HUDEP-2 (cell line): ENCODE measurements around the gene CNGB1.
"Not testable (repeated sequence)": the region's sequence is repeated elsewhere in the genome, so short reads cannot be mapped to it uniquely, and the experiment has no call there.

Experiments used
- DNase-seq, 76 experiments: peaks; one replicate each; lab custom pipeline; 2025; ENCODE audit not compliant: unreplicated experiment in 76 of 76; lab: John Stamatoyannopoulos, UW

Gene CNGB1

GRCh38 chr16:57892447-57893096 is 78.4 kb downstream of the CNGB1 start:
- no peak for DNase-seq

GRCh38 chr16:57892041-57892440 is 78.9 kb downstream of the CNGB1 start:
- no peak for DNase-seq

GRCh38 chr16:57890752-57891111 is 80.2 kb downstream of the CNGB1 start:
- no peak for DNase-seq

GRCh38 chr16:57889960-57890751 is 80.8 kb downstream of the CNGB1 start:
- DNase-seq: no peak

- no peak for DNase-seq
These were observed 81.4 kb downstream of the CNGB1 start for GRCh38 chr16:57889522-57889921.

GRCh38 chr16:57889111-57889510 is 81.8 kb downstream of the CNGB1 start:
- no peak for DNase-seq

GRCh38 chr16:57888128-57888527 is 82.8 kb downstream of the CNGB1 start:
- DNase-seq: no peak

- DNase-seq: no peak
These were observed 83.2 kb downstream of the CNGB1 start for GRCh38 chr16:57887711-57888110.

- no peak for DNase-seq
These were observed 84.5 kb downstream of the CNGB1 start for GRCh38 chr16:57886427-57886826.

- no peak for DNase-seq
These were observed 86.2 kb downstream of the CNGB1 start for GRCh38 chr16:57884655-57885133.

GRCh38 chr16:57883953-57884654 is 86.8 kb downstream of the CNGB1 start:
- no peak for DNase-seq

- DNase-seq: no peak
These were observed 87.4 kb downstream of the CNGB1 start for GRCh38 chr16:57883480-57883879.

GRCh38 chr16:57882792-57883191 is 88.1 kb downstream of the CNGB1 start:
- no peak for DNase-seq

- no peak for DNase-seq
These were observed 88.7 kb downstream of the CNGB1 start for GRCh38 chr16:57882206-57882605.

GRCh38 chr16:57878586-57878985 is 92.3 kb downstream of the CNGB1 start:
- DNase-seq: no peak

- DNase-seq: no peak
These were observed 94.7 kb downstream of the CNGB1 start for GRCh38 chr16:57876210-57876609.

GRCh38 chr16:57875347-57875746 is 95.6 kb downstream of the CNGB1 start:
- DNase-seq: no peak

GRCh38 chr16:57873218-57873617 is 97.7 kb downstream of the CNGB1 start:
- no peak for DNase-seq

GRCh38 chr16:57872764-57873163 is 98.2 kb downstream of the CNGB1 start:
- not testable (repeated sequence) for DNase-seq

- no peak for DNase-seq
These were observed 99.5 kb downstream of the CNGB1 start for GRCh38 chr16:57871456-57871855.

GRCh38 chr16:57870753-57871454 is 100.0 kb downstream of the CNGB1 start:
- DNase-seq: no peak
